SIG-M5 (cell line): ENCODE results near the gene NFKBIE.
"Not testable (repeated sequence)": the region's sequence is repeated elsewhere in the genome, so short reads cannot be mapped to it uniquely, and the experiment has no call there.

Experiments
- DNase-seq: peaks from one replicate; lab custom pipeline; 2025; lab: John Stamatoyannopoulos, UW

NFKBIE gene

GRCh38 chr6:44245391-44245911 lies 19.9 kb downstream of the NFKBIE start:
- no peak for DNase-seq

DNA sequence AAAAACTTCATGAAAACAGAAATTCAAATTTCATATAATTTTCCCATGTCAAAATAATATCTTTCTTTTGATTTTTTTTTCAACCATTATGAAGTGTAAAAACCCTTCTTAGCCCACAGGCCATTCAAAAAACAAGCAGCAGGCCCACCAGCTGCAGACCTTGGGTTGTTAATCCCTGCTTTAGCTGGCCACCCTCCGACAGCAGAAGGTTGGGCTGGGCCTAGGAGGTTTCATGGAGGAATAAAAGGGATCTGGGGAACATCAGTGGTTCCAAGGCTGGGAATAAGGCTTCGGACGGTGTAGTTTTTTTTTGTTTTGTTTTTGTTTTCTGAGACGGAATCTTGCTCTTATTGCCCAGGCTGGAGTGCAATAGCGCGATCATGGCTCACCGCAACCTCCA lies 22.0 kb downstream of the NFKBIE start:
- no peak for DNase-seq

DNA sequence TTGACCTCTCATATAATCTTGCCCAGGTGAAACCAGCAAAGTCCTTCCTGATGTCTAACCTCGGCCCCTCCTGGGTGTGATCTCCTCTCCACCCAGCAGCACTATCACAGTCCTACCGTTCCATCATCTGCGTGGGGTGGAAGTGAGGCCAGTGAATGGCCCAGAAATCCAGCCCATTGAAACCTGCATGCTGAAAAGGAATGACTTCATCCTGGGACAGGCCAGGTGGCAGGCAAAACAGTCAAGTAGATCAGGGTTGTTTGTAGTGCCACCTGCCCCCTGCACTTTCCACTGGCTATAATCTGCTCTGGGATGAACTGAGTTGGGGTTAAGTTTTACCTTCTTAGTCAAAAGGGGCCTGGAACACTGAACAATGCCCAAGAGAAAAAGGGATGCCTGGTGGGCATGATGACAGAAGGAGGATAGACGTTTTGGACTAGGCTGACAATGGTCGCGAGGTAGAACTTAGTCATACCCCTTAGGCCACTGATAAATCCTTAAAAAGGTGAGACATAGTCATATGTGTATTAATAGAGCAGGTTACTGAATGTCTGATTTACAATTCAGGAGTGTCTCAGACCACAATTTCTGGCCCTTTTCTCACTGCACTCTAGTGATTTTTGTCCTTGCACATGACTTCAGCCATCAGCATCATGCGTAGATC lies 26.5 kb downstream of the NFKBIE start:
- no peak for DNase-seq

DNA sequence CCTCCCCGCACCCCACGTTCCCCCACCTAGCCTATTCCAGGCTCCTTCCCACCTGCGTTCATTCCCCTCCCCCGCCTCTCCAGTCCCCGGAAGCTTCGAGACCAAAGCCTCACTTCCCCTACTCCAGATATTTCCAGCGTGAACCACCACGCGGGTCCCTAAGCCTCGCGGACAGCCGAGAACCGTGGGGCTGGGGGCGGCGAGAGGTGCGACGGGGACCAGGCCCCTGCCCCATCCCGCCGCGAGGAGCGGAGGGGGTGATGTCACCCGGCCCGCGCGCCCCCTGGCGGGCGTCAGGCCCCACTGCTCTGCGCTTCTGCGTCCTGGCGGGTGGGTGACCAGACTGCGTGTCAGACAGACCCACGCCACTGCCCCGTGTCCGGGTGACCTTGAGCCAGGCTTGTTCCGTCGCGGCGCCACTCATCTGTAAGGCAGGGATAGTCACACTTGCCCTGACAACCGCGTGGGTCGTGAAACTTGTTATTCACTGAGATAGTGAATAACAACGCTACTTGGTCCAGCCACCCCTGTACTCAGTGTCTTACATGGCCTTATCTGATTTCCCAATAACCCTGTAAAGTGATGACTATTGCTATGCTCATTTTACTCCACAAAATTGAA lies 27.4 kb downstream of the NFKBIE start:
- no peak for DNase-seq

GRCh38 chr6:44237021-44237812 lies 28.1 kb downstream of the NFKBIE start:
- DNase-seq = peak; percentile 64

- no peak for DNase-seq
Measured at GRCh38 chr6:44235891-44236516, 29.3 kb downstream of the NFKBIE start.

DNA sequence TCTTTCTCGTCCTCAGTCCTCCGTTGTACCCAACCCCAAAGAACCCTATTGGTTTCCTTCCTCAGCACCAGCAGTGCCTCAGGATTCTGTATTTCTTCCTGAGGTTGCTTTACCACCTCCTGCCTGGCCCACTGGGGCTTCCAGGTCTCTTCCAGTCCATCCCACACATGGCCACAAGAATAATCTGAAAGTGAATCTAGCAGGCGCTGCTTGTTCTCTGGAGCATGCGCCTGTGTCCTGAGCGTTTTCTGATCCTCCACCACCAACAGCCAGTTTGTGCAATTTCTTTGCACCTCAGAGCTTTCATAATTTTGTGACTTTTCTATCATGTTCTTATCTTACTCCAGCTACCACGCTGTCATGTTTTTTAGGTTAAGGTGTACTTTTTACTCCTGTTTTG lies 30.1 kb downstream of the NFKBIE start:
- DNase-seq = no peak

GRCh38 chr6:44234101-44235025 lies 31.0 kb downstream of the NFKBIE start:
- DNase-seq = no peak

GRCh38 chr6:44233567-44234100 lies 31.7 kb downstream of the NFKBIE start:
- DNase-seq = no peak

GRCh38 chr6:44232676-44233566 lies 32.4 kb downstream of the NFKBIE start:
- no peak for DNase-seq

- not testable (repeated sequence) for DNase-seq
Measured at GRCh38 chr6:44231426-44231825, 33.9 kb downstream of the NFKBIE start.

DNA sequence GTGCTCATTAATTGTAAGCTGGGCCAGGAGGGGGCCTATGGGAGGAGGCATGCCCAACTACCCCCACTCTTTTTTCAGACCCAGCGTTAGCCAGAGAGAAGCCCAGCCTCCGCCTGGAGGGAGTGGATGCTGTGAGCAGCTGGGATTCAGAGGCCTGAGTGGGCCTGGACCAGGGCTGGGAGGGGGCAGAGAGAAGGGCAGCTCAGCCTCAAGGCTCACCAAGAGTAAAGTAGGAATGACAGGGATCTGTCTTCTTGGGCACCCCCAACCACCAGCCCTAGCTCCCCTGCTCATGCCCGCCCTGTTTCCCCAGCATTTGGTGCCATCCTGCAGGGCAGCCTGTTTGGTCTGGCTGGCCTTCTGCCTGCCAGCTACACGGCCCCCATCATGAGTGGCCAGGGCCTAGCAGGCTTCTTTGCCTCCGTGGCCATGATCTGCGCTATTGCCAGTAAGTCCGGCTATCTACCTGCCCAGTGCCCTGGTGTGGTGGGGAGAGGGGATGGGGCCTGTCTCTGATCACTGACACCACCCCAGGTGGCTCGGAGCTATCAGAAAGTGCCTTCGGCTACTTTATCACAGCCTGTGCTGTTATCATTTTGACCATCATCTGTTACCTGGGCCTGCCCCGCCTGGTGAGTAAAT lies 35.2 kb downstream of the NFKBIE start:
- no peak for DNase-seq

DNA sequence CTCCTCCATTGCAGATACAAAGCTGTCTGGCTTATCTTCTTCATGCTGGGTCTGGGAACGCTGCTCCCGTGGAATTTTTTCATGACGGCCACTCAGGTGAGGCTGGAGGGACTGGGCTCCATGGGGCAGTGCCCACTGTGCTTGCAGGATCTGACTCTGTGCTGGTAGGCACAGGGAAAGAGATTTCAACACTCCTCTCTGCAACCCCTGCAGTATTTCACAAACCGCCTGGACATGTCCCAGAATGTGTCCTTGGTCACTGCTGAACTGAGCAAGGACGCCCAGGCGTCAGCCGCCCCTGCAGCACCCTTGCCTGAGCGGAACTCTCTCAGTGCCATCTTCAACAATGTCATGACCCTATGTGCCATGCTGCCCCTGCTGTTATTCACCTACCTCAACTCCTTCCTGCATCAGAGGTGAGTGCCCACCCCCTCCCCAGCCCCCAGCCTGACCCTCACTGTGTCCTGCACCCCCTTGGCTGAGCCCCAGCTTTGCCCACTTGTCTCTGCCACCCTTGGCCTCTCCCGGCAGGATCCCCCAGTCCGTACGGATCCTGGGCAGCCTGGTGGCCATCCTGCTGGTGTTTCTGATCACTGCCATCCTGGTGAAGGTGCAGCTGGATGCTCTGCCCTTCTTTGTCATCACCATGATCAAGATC lies 35.8 kb downstream of the NFKBIE start:
- no peak for DNase-seq

GRCh38 chr6:44228836-44229235 lies 36.5 kb downstream of the NFKBIE start:
- DNase-seq = no peak

DNA sequence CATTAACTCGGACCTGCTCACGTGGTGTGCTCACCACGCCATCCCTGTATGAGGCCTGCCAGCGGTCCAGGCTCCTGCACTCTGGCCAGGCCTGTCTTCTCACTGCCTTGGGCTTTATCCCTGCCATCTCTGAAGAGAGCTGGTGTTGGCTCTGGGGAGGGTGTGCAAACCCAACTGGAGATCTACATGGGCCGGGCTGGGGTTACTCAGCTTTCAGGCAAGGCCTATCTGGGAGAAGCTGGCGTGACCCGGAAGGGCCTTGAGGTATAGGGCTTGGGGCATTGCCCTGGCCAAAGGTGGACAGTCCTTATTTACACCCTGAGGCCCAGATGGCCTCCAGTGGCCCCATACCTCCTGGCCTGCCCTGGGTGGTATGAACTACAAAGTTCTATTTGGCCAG lies 36.9 kb downstream of the NFKBIE start:
- DNase-seq = no peak

DNA sequence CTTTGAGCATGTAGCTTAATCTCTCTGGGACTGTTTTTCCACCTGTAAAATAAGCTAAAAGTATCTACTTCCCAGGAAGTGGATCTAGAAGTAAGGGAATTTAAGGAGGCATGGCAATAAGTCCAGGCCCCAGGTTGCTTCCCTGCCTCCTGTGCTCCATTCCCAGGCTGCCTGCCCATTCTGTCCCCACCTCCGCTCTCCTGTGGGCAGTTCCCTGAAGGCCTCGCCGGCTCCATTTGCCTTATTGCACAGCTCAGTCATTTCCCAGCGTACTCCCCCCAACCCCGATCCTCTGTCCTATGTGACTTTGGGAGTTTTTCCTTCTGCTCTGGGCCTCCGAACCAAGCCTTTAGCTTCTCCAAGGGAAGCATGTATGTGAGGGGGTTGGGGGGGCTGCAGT lies 37.3 kb downstream of the NFKBIE start:
- no peak for DNase-seq

GRCh38 chr6:44227148-44227793 lies 38.1 kb downstream of the NFKBIE start:
- DNase-seq = no peak

DNA sequence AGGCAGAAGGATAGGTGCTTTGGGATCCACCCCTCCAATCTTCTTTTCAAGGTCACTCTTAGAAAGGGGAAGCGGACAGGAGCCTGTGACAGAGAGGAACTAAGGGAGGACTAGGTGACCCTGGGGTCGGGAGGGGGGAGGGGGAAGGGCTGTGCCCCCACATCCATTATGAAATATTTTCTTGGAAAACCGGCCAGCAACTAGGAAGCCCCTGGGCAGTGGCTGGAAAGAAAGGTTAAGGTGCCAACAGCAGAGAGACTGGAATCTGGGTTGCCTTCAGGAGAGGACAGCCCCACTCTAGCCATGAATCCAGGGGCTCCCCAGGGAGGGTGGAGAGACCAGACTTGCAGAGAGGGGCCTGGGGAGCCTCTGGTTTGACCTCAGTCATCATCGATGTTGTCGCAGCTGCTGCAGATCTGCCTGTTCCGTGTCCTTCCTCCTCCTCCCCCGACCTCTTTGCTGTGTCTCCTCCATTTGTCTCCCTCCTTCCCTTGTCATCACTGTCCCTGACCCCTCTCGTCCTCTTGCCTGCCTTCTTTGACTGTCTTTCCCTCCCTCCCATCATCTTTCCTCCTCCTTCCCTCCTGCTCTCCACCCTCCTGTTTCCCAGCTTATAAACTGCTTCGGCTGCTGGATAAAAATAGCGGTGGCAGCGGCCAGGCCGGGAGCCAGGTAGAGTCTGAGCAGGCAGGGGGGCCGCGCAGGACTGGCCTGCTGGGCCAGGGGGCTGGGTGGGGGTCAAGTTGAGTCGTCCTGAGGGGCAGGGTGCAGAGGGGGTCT lies 38.8 kb downstream of the NFKBIE start:
- DNase-seq = no peak
